MCF 10A (cell line): ENCODE measurements around the gene M1AP. TPM values are rescaled to one million over a fixed set of nuclear protein-coding genes. Genes with fewer than 3 reads are reported as not detected.

ENCODE experiments used
- BruUV-seq: library from RNA; stranded (reverse); fragments of 400-500 nt; replicated peaks from 2 replicates; lab custom pipeline; 2021; lab: Mats Ljungman, UMichigan
- CTCF ChIA-PET: fragments of 300-600 bp; sonication (Branson Sonifier 250); formaldehyde crosslinking; extraction: SDS; loops from one replicate; lab custom pipeline; 2021; ENCODE audit warnings: antibody characterized with exemption, inconsistent platforms; lab: Yijun Ruan, JAX
- POLR2A ChIA-PET: fragments of 300-600, 350-650 bp; sonication (Branson Sonifier 250); formaldehyde crosslinking; extraction: SDS; loops from one replicate; lab custom pipeline; 2020; ENCODE audit warnings: antibody characterized with exemption, inconsistent platforms; lab: Yijun Ruan, JAX
- DNase-seq: peaks from one replicate; pipeline ENCODE4 v3.0.0-alpha.2; 2018; ENCODE audit not compliant: unreplicated experiment
- H3K27ac Mint-ChIP-seq: one replicate; pipeline ENCODE4 v1.8.0; 2022; ENCODE audit warnings: mild to moderate bottlenecking, low read depth, mixed read lengths; ENCODE audit not compliant: unreplicated experiment
- H3K27me3 Mint-ChIP-seq: one replicate; pipeline ENCODE4 v1.8.0; 2022; ENCODE audit warnings: mixed read lengths; ENCODE audit not compliant: insufficient read depth, unreplicated experiment
- H3K36me3 Mint-ChIP-seq: one replicate; pipeline ENCODE4 v1.8.0; 2022; ENCODE audit warnings: mild to moderate bottlenecking, moderate library complexity, mixed read lengths; ENCODE audit not compliant: insufficient read depth, unreplicated experiment
- H3K4me1 Mint-ChIP-seq: one replicate; pipeline ENCODE4 v1.8.0; 2022; ENCODE audit warnings: mixed read lengths; ENCODE audit not compliant: insufficient read depth, unreplicated experiment
- H3K4me3 Mint-ChIP-seq: one replicate; pipeline ENCODE4 v1.8.0; 2022; ENCODE audit warnings: mild to moderate bottlenecking, moderate library complexity, mixed read lengths; ENCODE audit not compliant: unreplicated experiment
- H3K9me3 Mint-ChIP-seq: one replicate; pipeline ENCODE4 v1.8.0; 2022; ENCODE audit warnings: mixed read lengths; ENCODE audit not compliant: unreplicated experiment
- intact Hi-C: fragments of 100-400 bp; cut with micrococcal nuclease; formaldehyde crosslinking; loops from 2 replicates; pipeline ENCODE4 v1.14.1; 2022
- total RNA-seq: library from RNA; stranded (reverse); gene quantifications from 2 replicates; pipeline ENCODE4 v1.2.3, GENCODE V29; 2022
- TF ChIP-seq, protein P1 (sequence below): fragments of 200-600 bp; IDR thresholded peaks from one replicate; pipeline ENCODE4 v1.8.0; 2022; ENCODE audit warnings: antibody characterized with exemption, mild to moderate bottlenecking; ENCODE audit not compliant: unreplicated experiment

Gene M1AP
- total RNA-seq, 1 experiment from 2014 or later, result not detected

DNA sequence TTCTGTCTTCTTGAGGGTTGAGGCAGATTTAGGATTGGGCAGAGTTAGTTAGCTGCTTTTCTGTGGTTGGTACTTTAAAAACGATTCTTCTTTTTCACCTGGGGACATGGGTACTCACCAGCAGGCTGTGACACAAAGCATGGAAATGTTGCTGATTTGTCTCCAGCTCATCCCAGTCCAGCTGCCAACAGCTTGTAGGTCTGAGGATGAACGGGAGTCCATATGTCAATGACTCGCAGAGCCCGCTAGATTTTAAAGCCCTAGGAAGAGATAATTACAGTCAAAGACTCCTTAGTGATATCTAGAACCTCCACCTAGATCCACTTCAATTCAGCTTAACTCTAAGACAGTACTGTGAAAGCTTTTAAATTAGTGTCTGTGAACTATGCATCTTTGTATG, 72.8 kb downstream of the M1AP start:
- no peaks in the 10 kb centered on the region for H3K27me3 Mint-ChIP-seq
- ChIA-PET CTCF (interaction anchor here (0.5 to 15.5 kb wide), 6 partner anchors 11 to 831 kb away, joined by 3 to 203 read pairs (median 10); partner anchors contain the start of genes CCDC142, HTRA2 and TTC31), POLR2A (interaction anchor here (0.7 to 1.8 kb wide), 3 partner anchors 11 to 117 kb away, joined by 4 to 6 read pairs (median 5); partner anchors contain the start of gene WBP1)
- H3K4me1 Mint-ChIP-seq, result peaks cover 18% of the 10 kb centered on the region
- TF ChIP-seq, protein P1, sequence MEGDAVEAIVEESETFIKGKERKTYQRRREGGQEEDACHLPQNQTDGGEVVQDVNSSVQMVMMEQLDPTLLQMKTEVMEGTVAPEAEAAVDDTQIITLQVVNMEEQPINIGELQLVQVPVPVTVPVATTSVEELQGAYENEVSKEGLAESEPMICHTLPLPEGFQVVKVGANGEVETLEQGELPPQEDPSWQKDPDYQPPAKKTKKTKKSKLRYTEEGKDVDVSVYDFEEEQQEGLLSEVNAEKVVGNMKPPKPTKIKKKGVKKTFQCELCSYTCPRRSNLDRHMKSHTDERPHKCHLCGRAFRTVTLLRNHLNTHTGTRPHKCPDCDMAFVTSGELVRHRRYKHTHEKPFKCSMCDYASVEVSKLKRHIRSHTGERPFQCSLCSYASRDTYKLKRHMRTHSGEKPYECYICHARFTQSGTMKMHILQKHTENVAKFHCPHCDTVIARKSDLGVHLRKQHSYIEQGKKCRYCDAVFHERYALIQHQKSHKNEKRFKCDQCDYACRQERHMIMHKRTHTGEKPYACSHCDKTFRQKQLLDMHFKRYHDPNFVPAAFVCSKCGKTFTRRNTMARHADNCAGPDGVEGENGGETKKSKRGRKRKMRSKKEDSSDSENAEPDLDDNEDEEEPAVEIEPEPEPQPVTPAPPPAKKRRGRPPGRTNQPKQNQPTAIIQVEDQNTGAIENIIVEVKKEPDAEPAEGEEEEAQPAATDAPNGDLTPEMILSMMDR, result no peak
- H3K36me3 Mint-ChIP-seq, result no peaks in the 10 kb centered on the region
- intact Hi-C loops, result no loop called here
- no peak overlapping the region for H3K4me3 Mint-ChIP-seq
- no peak for DNase-seq
- no peak overlapping the region for H3K27ac Mint-ChIP-seq
- BruUV-seq, result no TSS peak
- no peaks in the 10 kb centered on the region for H3K9me3 Mint-ChIP-seq

DNA sequence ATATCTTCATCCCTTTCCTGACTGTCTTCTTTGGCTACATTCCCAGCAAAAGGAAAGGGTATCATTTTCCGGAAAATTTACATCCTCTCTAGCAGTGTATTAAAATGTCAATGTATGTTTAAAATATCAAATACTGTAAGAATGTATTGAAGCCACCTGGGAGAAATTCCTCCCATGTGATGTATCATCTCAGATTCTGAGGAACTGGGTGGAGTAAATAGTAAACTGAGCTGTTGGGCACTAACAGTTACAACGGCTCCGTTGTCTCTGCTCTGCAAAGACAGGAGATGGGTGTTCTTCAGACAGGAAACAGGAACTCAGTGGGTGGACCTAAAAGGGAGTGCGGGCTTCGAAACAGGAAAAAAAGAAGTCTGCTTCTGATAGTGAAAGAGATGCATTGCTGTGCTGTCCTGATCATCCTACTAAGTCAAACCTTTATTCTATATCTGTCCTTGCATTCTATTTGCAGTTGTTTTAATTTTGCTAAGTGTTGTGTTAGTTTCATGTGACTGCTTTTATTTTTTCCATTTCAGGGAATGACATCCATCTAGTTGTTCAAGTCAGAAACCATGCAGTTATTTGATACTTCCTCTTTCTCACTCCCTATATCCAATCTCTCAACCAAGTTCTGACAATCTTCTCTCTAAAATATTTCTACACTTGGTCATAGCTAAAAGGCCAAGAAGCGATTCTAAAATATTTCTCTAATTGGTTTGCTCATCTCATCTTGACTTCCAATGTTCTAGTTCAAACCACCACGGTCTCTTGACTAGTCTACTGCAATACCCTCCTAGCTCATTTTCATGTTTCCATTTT, 74.2 kb downstream of the M1AP start:
- Mint-ChIP-seq H3K27me3 (no peaks in the 10 kb centered on the region), H3K4me3 (peak overlapping the region; percentile 48), H3K9me3 (no peaks in the 10 kb centered on the region), H3K27ac (peak overlapping the region; percentile 71), H3K4me1 (peaks cover 18% of the 10 kb centered on the region), H3K36me3 (no peaks in the 10 kb centered on the region)
- no TSS peak for BruUV-seq
- DNase-seq, result peak; percentile 71
- ChIA-PET CTCF (interaction anchor here (0.6 to 15.5 kb wide), 4 partner anchors 13 to 182 kb away, joined by 3 to 203 read pairs (median 14); partner anchors contain the start of genes CCDC142 and TTC31), POLR2A (interaction anchor here (0.9 to 1.7 kb wide), 5 partner anchors 8 to 116 kb away, joined by 3 to 5 read pairs (median 4); partner anchors contain the start of genes DQX1 and WBP1)
- TF ChIP-seq, protein P1, result no peak
- intact Hi-C loops, result no loop called here

DNA sequence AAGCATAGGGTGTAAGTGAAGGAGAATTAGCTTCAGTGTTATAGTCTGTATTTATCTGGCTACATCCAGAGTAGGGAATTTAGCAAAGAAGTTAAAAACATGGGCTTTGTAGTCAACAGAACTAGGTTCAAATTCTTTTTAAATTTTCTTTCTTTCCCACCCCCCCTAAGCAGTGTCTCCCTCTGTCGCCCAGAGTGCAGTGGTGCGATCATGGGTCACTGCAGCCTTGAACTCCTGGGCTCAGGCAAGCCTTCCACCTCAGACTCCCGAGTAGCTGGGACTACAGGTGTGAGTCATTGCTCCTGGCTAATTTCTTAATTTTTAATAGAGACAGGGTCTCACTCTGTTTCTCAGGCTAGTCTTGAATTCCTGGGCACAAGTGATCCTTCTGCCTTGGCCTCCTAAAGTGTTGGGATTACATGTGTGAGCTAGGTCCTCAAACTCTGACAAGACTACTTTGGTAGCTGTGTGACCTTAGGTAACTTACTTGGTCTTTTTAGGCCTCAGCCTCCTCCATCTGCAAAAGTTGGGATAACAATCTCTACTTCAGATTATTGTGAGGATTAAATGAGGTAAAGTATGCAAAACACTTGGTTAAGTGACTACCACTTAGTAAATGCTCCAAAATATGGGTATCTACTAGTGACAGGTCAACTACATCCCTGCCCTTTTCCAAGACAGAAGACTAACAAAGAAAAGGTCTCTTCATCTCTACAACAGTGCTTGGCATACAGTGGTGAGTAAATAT, 75.8 kb downstream of the M1AP start:
- Mint-ChIP-seq H3K36me3 (no peaks in the 10 kb centered on the region), H3K4me3 (no peak overlapping the region), H3K27me3 (no peaks in the 10 kb centered on the region), H3K27ac (no peak overlapping the region), H3K9me3 (no peaks in the 10 kb centered on the region), H3K4me1 (peaks cover 29% of the 10 kb centered on the region)
- intact Hi-C loops, result no loop called here
- DNase-seq, result no peak
- BruUV-seq, result no TSS peak
- TF ChIP-seq, protein P1, result no peak
- CTCF ChIA-PET, result interaction anchor here (0.9 to 15.5 kb wide), 2 partner anchors 15 to 89 kb away, joined by 6 to 203 read pairs; partner anchors contain the start of genes CCDC142 and TTC31
- POLR2A ChIA-PET, result no interaction called here

DNA sequence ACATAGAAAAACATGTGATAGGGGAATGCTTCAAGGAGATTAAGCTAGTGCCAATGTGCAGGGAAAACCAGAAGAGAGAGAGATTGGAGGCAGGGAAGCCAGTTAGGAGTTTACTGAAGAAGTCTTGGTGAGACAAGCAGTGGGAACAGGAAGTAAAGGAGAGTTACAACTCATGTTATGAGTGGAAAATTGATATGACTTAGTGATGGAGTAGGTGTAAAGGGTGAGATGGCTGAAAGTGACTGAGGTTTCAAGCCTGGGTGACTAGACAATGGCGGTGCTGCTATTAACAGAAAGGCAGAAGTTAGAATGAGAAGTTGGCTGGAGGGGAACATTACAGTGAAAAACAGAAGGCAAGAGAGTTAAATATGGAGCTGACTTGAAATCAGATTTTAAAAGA, 77.1 kb downstream of the M1AP start:
- intact Hi-C loops, result no loop called here
- TF ChIP-seq, protein P1, result no peak
- peaks cover 29% of the 10 kb centered on the region for H3K4me1 Mint-ChIP-seq

More for the DNA sequence above, 77.1 kb downstream of the M1AP start:
- CTCF ChIA-PET, result interaction anchor here (15.5 kb wide), 1 partner anchor 16 kb away, joined by 203 read pairs; no protein-coding TSS in a partner anchor
- H3K27ac Mint-ChIP-seq, result no peak overlapping the region
- no peaks in the 10 kb centered on the region for H3K36me3 Mint-ChIP-seq
- H3K9me3 Mint-ChIP-seq, result no peaks in the 10 kb centered on the region
- H3K4me3 Mint-ChIP-seq, result no peak overlapping the region
- BruUV-seq, result no TSS peak
- no peak for DNase-seq
- no peaks in the 10 kb centered on the region for H3K27me3 Mint-ChIP-seq
- POLR2A ChIA-PET, result interaction anchor here (1.1 to 1.5 kb wide), 2 partner anchors 8 to 41 kb away, joined by 3 read pairs; no protein-coding TSS in a partner anchor
